T-helper 9 cell (primary cell): ENCODE measurements around the gene HPS5.

ENCODE experiments used
- DNase-seq: peaks from one replicate; pipeline ENCODE4 v3.0.0-alpha.2; 2020

HPS5 gene

GRCh38 chr11:18235394-18236334, 86.3 kb downstream of the HPS5 start:
- no peak for DNase-seq

- DNase-seq, result no peak
These were observed 88.0 kb downstream of the HPS5 start for GRCh38 chr11:18233912-18234311.

GRCh38 chr11:18230859-18231258, 91.1 kb downstream of the HPS5 start:
- DNase-seq, result no peak

- no peak for DNase-seq
These were observed 92.4 kb downstream of the HPS5 start for GRCh38 chr11:18229501-18229900.
